GM06990 (cell line): ENCODE measurements around the gene HTR3C.

ENCODE experiments used
- DNase-seq: peaks from one replicate; pipeline ENCODE4 v3.0.0-alpha.2; 2011; ENCODE audit not compliant: insufficient read length; ENCODE audit errors: extremely low read depth
- H3K27me3 ChIP-seq: replicated peaks from 2 replicates; pipeline ENCODE4 v1.6.0; 2011; ENCODE audit warnings: low read length; ENCODE audit not compliant: control insufficient read depth, insufficient read depth
- H3K36me3 ChIP-seq: 2 replicates; pipeline ENCODE4 v1.5.1; 2011; ENCODE audit warnings: low read length; ENCODE audit not compliant: control insufficient read depth, insufficient read depth
- H3K4me3 ChIP-seq: replicated peaks from 2 replicates; pipeline ENCODE4 v1.5.1; 2011; ENCODE audit warnings: low read depth, mild to moderate bottlenecking, control low read depth, low read length
- TF ChIP-seq, protein P1 (sequence below): IDR thresholded peaks from 2 replicates; pipeline ENCODE4 v1.5.1; 2011; ENCODE audit warnings: low read length, control low read depth, mild to moderate bottlenecking, inconsistent platforms; ENCODE audit not compliant: insufficient read depth, poor library complexity, severe bottlenecking

HTR3C gene

DNA sequence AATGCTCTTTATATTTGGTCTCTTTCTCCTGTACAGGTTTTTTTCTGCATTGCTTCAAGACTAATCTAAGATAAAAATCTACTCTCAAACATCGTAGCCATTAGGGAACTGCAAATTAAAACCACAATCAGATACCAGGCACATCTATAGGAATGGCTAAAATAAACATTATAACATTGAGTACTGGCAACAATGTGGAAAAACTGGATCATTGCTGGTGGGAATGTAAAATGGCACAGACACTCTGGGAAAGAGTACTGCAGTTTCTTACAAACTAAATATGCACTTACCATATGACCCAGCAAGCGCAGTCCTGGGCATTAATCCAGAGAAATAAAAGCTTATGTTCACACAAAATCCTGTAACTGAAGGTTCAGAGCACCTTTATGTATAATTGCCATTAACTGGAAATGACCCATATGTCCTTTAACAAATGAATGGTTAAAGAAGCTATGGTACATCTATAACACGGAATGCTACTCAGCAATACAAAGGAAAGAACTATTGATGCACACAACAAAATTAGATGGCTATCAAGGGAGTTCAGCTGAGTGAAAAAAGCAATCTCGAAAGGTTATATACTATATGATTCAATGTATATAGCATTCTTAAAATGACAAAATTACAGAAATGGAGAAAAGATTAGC lies 41.5 kb upstream of the HTR3C start:
- H3K36me3 ChIP-seq = no peaks in the 10 kb centered on the region

DNA sequence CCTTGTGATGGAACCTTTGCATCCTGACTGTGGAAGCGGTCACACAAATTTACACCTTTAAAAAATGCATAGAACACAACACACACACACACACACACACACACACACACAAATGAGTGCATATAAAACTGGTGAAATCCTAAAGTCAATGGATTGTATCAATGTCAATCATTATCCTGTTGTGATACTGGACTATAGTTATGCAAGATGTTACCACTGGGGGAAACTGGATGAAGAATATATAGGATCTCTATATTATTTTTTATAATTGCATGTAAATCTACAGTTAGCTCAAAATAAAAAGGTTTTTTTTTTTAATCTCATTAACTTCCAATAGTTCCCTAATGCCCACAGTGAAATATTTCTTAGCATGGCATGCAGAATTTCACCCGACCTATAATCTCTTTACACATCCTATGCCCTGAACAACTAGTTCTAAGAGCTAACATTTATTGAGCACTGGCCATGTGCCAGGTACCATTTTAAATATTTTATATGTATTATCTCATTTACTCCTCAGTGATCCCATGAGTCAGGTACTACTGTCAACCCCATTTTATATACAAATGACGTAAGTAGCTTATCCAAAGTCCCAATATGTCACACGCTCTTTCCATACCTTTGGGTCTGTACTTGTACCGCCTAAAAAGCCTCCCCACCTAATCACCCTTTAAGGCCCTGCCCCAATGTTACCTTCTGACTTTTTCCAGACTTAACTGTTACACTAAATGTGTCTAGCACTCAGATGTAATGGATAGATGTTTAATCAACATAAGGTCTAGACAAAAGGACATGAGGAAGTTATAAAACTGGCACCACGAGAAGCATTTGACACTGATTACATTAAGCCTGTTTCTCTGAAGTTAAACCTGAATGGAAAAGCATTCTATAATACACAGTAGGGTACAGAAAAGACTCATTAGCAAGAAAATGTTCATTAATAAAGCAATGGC lies 40.6 kb upstream of the HTR3C start:
- Histone ChIP-seq H3K4me3 (no peak overlapping the region), H3K27me3 (no peaks in the 10 kb centered on the region), H3K36me3 (no peaks in the 10 kb centered on the region)
- TF ChIP-seq, protein P1, sequence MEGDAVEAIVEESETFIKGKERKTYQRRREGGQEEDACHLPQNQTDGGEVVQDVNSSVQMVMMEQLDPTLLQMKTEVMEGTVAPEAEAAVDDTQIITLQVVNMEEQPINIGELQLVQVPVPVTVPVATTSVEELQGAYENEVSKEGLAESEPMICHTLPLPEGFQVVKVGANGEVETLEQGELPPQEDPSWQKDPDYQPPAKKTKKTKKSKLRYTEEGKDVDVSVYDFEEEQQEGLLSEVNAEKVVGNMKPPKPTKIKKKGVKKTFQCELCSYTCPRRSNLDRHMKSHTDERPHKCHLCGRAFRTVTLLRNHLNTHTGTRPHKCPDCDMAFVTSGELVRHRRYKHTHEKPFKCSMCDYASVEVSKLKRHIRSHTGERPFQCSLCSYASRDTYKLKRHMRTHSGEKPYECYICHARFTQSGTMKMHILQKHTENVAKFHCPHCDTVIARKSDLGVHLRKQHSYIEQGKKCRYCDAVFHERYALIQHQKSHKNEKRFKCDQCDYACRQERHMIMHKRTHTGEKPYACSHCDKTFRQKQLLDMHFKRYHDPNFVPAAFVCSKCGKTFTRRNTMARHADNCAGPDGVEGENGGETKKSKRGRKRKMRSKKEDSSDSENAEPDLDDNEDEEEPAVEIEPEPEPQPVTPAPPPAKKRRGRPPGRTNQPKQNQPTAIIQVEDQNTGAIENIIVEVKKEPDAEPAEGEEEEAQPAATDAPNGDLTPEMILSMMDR = no peak
- DNase-seq = no peak

More for the DNA sequence above, 41.5 kb upstream of the HTR3C start:
- H3K27me3 ChIP-seq = no peaks in the 10 kb centered on the region
- TF ChIP-seq, protein P1 = no peak
- no peak for DNase-seq
- H3K4me3 ChIP-seq = no peak overlapping the region

GRCh38 chr3:184015381-184016019 lies 37.3 kb upstream of the HTR3C start:
- no peak for DNase-seq
- H3K4me3 ChIP-seq = no peak overlapping the region

GRCh38 chr3:184016169-184016570 lies 36.7 kb upstream of the HTR3C start:
- Histone ChIP-seq H3K27me3 (no peaks in the 10 kb centered on the region), H3K4me3 (no peak overlapping the region), H3K36me3 (no peaks in the 10 kb centered on the region)
- no peak for DNase-seq
- TF ChIP-seq, protein P1 = no peak

More at GRCh38 chr3:184015381-184016019, 37.3 kb upstream of the HTR3C start:
- H3K27me3 ChIP-seq = no peaks in the 10 kb centered on the region
- no peaks in the 10 kb centered on the region for H3K36me3 ChIP-seq
- TF ChIP-seq, protein P1 = no peak

DNA sequence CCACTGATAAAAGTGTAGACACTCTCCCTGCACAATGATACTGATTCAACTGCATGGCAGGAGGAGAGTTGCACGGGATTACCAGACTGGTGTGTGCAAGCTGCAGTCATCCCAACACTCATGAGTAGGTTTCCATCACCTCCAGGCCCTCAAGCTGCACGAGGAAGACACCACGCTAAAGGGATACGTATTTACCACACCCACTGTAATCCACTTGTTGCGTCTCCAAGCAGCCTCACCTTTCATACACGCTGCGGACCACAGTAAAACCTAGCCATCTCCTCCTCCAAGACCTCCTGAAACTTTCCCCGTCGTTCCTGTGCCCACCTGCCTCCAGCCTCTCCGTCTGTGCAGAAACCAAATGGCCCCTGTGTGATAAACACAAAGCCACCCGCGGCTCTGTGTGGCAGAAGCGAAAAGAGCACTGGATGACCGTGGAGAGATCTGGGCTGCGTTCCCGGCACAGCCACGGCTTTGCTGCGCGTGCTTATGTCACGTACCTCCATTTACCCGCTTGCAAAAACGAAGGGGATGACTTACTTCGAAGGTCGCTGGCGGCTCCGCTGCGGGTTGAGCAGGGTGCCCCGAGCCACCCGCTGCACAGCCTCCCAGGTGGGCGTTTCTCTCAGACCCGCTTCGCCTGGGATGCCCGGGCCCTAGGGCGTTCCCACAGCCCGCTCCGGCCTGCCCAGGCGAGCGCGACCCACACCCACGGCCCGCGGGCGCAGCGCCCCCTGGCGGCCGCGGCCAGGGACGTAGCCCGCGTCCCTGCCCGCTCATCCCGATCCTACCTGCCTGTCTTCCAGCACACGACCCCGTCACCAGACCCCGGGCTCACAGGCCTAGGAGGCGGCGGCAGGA lies 35.8 kb upstream of the HTR3C start:
- no peaks in the 10 kb centered on the region for H3K27me3 ChIP-seq
- no peaks in the 10 kb centered on the region for H3K36me3 ChIP-seq
- DNase-seq = peak; percentile 80
- H3K4me3 ChIP-seq = peak overlapping the region; percentile 81
- TF ChIP-seq, protein P1 = peak; percentile 62
